Measurements from ENCODE around the gene ARHGAP33. TPM values are rescaled to one million over a fixed set of nuclear protein-coding genes. Genes with fewer than 3 reads are reported as not detected.
"Not testable (repeated sequence)": the region's sequence is repeated elsewhere in the genome, so short reads cannot be mapped to it uniquely, and the experiment has no call there.

ARHGAP33 gene
- total RNA-seq, 3 donors from 2014 or later: 14.4 to 16.0 (median 14.6) TPM

GRCh38 chr19:35832054-35832453 is 56.7 kb downstream of the ARHGAP33 start:
- Histone ChIP-seq H3K4me3 (no peak overlapping the region), H3K36me3 (ENCODE audit: low read depth) (no peaks in the 10 kb centered on the region), H3K9me3 (no peaks in the 10 kb centered on the region), H3K4me1 (ENCODE audit: low read depth) (no peaks in the 10 kb centered on the region)
- intact Hi-C loops (cut with DNase I, micrococcal nuclease): no loop called here
- DNase-seq (no peak), ATAC-seq (no peak)
- TF ChIP-seq CTCF (IDR thresholded peaks at IDR 0.05): no peak

DNA sequence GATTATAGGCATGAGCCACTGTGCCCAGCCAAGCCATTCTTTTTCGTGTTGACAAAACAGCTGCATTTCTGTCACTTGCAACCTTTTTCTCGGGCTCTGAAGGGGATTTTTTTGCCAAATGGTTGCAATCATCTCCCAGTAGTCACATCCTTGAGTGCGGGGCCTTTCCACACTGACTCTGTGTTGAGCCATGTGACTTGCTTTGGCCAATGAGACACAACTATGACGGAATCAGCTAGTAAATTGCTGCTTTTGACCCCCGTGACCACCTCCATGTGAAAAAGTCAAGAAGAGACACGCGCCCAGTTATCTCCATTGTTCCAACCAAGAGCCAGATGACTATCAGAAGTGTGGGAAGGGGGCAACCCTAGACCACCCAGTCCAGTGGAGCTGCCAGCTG is 58.6 kb downstream of the ARHGAP33 start:
- intact Hi-C loops (cut with DNase I, micrococcal nuclease): no loop called here
- DNase-seq (no peak), ATAC-seq (no peak)
- Histone ChIP-seq H3K4me1 (ENCODE audit: low read depth) (no peaks in the 10 kb centered on the region), H3K36me3 (ENCODE audit: low read depth) (no peaks in the 10 kb centered on the region), H3K4me3 (no peak overlapping the region), H3K9me3 (no peaks in the 10 kb centered on the region)
- TF ChIP-seq CTCF (IDR thresholded peaks at IDR 0.05): no peak

GRCh38 chr19:35836096-35836495 is 60.7 kb downstream of the ARHGAP33 start:
- H3K4me1 ChIP-seq (ENCODE audit: low read depth); H3K9me3 ChIP-seq; intact Hi-C loops (cut with DNase I, micrococcal nuclease); ATAC-seq; H3K36me3 ChIP-seq (ENCODE audit: low read depth); DNase-seq; H3K4me3 ChIP-seq: not testable (repeated sequence)

Other genes starting within 250 kb of the ARHGAP33 start
- gene SBSN, start 247.3 kb upstream of the ARHGAP33 start, total RNA-seq: not detected
- gene GAPDHS, start 242.1 kb upstream of the ARHGAP33 start, total RNA-seq: not detected
- 10 to 100 TPM; 54.4 to 62.8 (median 58.2) TPM for gene TMEM147, start 229.9 kb upstream of the ARHGAP33 start, total RNA-seq
- gene ATP4A, start 211.9 kb upstream of the ARHGAP33 start, total RNA-seq: not detected
- gene PMIS2, start 189.4 kb upstream of the ARHGAP33 start, total RNA-seq: not detected
- gene HAUS5, start 162.8 kb upstream of the ARHGAP33 start, total RNA-seq: 10 to 100 TPM in 1 of 3 donors, 1 to 10 TPM in 2; 6.4 to 13.2 (median 9.0) TPM
- 10 to 100 TPM; 67.4 to 73.3 (median 67.6) TPM for gene RBM42, start 146.5 kb upstream of the ARHGAP33 start, total RNA-seq
- gene ETV2, start 133.8 kb upstream of the ARHGAP33 start, total RNA-seq: 1 to 10 TPM in 2 of 3 donors, under 1 TPM in 1; 0.76 to 2.0 (median 1.1) TPM
- gene COX6B1, start 127.2 kb upstream of the ARHGAP33 start, total RNA-seq: 100 to 1,000 TPM; 460 to 939 (median 669) TPM
- gene UPK1A, start 109.0 kb upstream of the ARHGAP33 start, total RNA-seq: not detected
- gene ZBTB32, start 71.0 kb upstream of the ARHGAP33 start, total RNA-seq: under 1 TPM in 1 of 3 donors, not detected in 2; 0.27 TPM
- 10 to 100 TPM; 35.9 to 49.2 (median 37.5) TPM for gene KMT2B, start 57.6 kb upstream of the ARHGAP33 start, total RNA-seq
- gene IGFLR1, start 33.1 kb upstream of the ARHGAP33 start, total RNA-seq: 10 to 100 TPM in 1 of 3 donors, 1 to 10 TPM in 2; 5.3 to 14.6 (median 8.2) TPM
- 10 to 100 TPM; 19.7 to 32.4 (median 32.1) TPM for gene U2AF1L4, start 30.1 kb upstream of the ARHGAP33 start, total RNA-seq
- gene PSENEN, start 29.9 kb upstream of the ARHGAP33 start, total RNA-seq: 10 to 100 TPM; 56.7 to 92.1 (median 90.2) TPM
- gene LIN37, start 27.0 kb upstream of the ARHGAP33 start, total RNA-seq: 10 to 100 TPM in 1 of 3 donors, 1 to 10 TPM in 2; 7.6 to 14.3 (median 8.6) TPM
- 100 to 1,000 TPM in 1 of 3 donors, 10 to 100 TPM in 1, 1 to 10 TPM in 1; 3.9 to 122 (median 22.9) TPM for gene HSPB6, start 18.5 kb upstream of the ARHGAP33 start, total RNA-seq
- gene PROSER3, start 17.4 kb upstream of the ARHGAP33 start, total RNA-seq: 10 to 100 TPM; 21.7 to 26.5 (median 26.0) TPM
- not detected for gene PRODH2, start 37.3 kb downstream of the ARHGAP33 start, total RNA-seq
- gene NPHS1, start 76.9 kb downstream of the ARHGAP33 start, total RNA-seq: under 1 TPM in 1 of 3 donors, not detected in 2; 0.09 TPM
- under 1 TPM in 1 of 3 donors, not detected in 2; 0.09 TPM for gene KIRREL2, start 81.3 kb downstream of the ARHGAP33 start, total RNA-seq
- 10 to 100 TPM in 1 of 3 donors, 1 to 10 TPM in 2; 1.6 to 13.2 (median 1.9) TPM for gene APLP1, start 93.0 kb downstream of the ARHGAP33 start, total RNA-seq
- 10 to 100 TPM in 2 of 3 donors, 1 to 10 TPM in 1; 8.7 to 16.6 (median 12.3) TPM for gene NFKBID, start 125.0 kb downstream of the ARHGAP33 start, total RNA-seq
- gene HCST, start 127.0 kb downstream of the ARHGAP33 start, total RNA-seq: 1 to 10 TPM; 4.6 to 8.2 (median 7.9) TPM
- 10 to 100 TPM; 15.7 to 50.2 (median 45.0) TPM for gene TYROBP, start 132.7 kb downstream of the ARHGAP33 start, total RNA-seq
- gene LRFN3, start 160.8 kb downstream of the ARHGAP33 start, total RNA-seq: 10 to 100 TPM; 10.5 to 14.0 (median 10.5) TPM
- gene SDHAF1, start 219.6 kb downstream of the ARHGAP33 start, total RNA-seq: 10 to 100 TPM; 18.1 to 22.0 (median 19.1) TPM
- gene SYNE4, start 233.2 kb downstream of the ARHGAP33 start, total RNA-seq: 1 to 10 TPM; 3.5 to 7.9 (median 6.9) TPM
- gene ALKBH6, start 238.6 kb downstream of the ARHGAP33 start, total RNA-seq: 10 to 100 TPM; 20.2 to 24.1 (median 22.0) TPM

Measured in mucosa of descending colon (tissue), 3 donors.